Suprapubic skin (tissue), 4 donors: Measurements from ENCODE around the gene FZD1. TPM values are rescaled to one million over a fixed set of nuclear protein-coding genes. Genes with fewer than 3 reads are reported as not detected.

Experiments
- DNase-seq, 2 donors: peaks; one replicate each; pipeline ENCODE4 v3.0.0-alpha.2; 2019; ENCODE audit warnings: low spot score in 2 of 2
- H3K27ac ChIP-seq: fragments of 200-600 bp; sonication (generic); one replicate; pipeline ENCODE4 v1.5.1; 2019
- H3K27me3 ChIP-seq: fragments of 200-600 bp; sonication (generic); one replicate; pipeline ENCODE4 v1.5.1; 2019
- H3K36me3 ChIP-seq: fragments of 200-600 bp; sonication (generic); one replicate; pipeline ENCODE4 v1.5.1; 2019
- H3K4me1 ChIP-seq: fragments of 200-600 bp; sonication (generic); one replicate; pipeline ENCODE4 v1.5.1; 2019
- H3K4me3 ChIP-seq: fragments of 200-600 bp; sonication (generic); one replicate; pipeline ENCODE4 v1.5.1; 2019; ENCODE audit warnings: mild to moderate bottlenecking
- H3K9me3 ChIP-seq: fragments of 200-600 bp; sonication (generic); one replicate; pipeline ENCODE4 v1.5.1; 2019
- CTCF ChIP-seq, 2 donors: fragments of 200-600 bp in 1 of 2; fragments of 450-650 bp in 1 of 2; sonication (generic) in 1 of 2; IDR thresholded peaks; one replicate each; pipeline ENCODE4 v1.5.1; 2016 to 2019; ENCODE audit warnings: antibody characterized with exemption in 2 of 2, mild to moderate bottlenecking in 1 of 2, moderate library complexity in 1 of 2
- EP300 ChIP-seq: sonication (generic); formaldehyde crosslinking; IDR thresholded peaks from one replicate; pipeline ENCODE4 v1.6.1; 2017; ENCODE audit warnings: antibody characterized with exemption
- POLR2A ChIP-seq, 2 donors: fragments of 450-650 bp; IDR thresholded peaks; one replicate each; pipeline ENCODE4 v1.6.1; 2017; ENCODE audit warnings: antibody characterized with exemption in 2 of 2, mild to moderate bottlenecking in 2 of 2, moderate library complexity in 2 of 2
- POLR2AphosphoS5 ChIP-seq, 3 donors: sonication (generic); formaldehyde crosslinking; IDR thresholded peaks; one replicate each; pipeline ENCODE4 v1.6.1; 2017; ENCODE audit warnings: antibody characterized with exemption in 3 of 3
- WGBS: methylation state at CpG from one replicate; pipeline ENCODE4 v1.1.5; 2018; 5-methylcytosine and 5-hydroxymethylcytosine counted together
- total RNA-seq, 4 donors: library from RNA; depleted of rRNA; stranded (reverse); fragments of >200 nt; gene quantifications; one replicate each; pipeline ENCODE4 v1.1.0, GENCODE V29; 2016

FZD1 gene
- total RNA-seq, 4 donors from 2014 or later = 23.1 to 43.4 (median 34.9) TPM

- 88% methylated on average over 3 of the region's 3 CpGs for WGBS
- H3K27ac ChIP-seq = no peak overlapping the region
- DNase-seq = no peak
These were observed 6.1 kb downstream of the FZD1 start for GRCh38 chr7:91270372-91270771.

GRCh38 chr7:91276909-91277308 lies 12.7 kb downstream of the FZD1 start:
- H3K9me3 ChIP-seq = no peaks in the 10 kb centered on the region
- DNase-seq = no peak
- no peak overlapping the region for H3K4me3 ChIP-seq
- no peaks in the 10 kb centered on the region for H3K27me3 ChIP-seq
- no peaks in the 10 kb centered on the region for H3K4me1 ChIP-seq
- H3K36me3 ChIP-seq = no peaks in the 10 kb centered on the region
- TF ChIP-seq CTCF (IDR thresholded peaks at IDR 0.05) (no peak), EP300 (no peak), POLR2AphosphoS5 (IDR thresholded peaks at IDR 0.05) (no peak), POLR2A (IDR thresholded peaks at IDR 0.05) (no peak)
- no peak overlapping the region for H3K27ac ChIP-seq

More at GRCh38 chr7:91270372-91270771, 6.1 kb downstream of the FZD1 start:
- Histone ChIP-seq H3K4me3 (no peak overlapping the region), H3K36me3 (no peaks in the 10 kb centered on the region), H3K27me3 (no peaks in the 10 kb centered on the region), H3K9me3 (no peaks in the 10 kb centered on the region), H3K4me1 (peaks cover 29% of the 10 kb centered on the region)
- no peak for TF ChIP-seq POLR2A (IDR thresholded peaks at IDR 0.05)
- TF ChIP-seq CTCF (IDR thresholded peaks at IDR 0.05) = no peak
- no peak for TF ChIP-seq POLR2AphosphoS5 (IDR thresholded peaks at IDR 0.05)
- TF ChIP-seq EP300 = no peak

GRCh38 chr7:91280185-91280584 lies 16.0 kb downstream of the FZD1 start:
- H3K4me3 ChIP-seq = no peak overlapping the region
- H3K36me3 ChIP-seq = no peaks in the 10 kb centered on the region
- no peaks in the 10 kb centered on the region for H3K4me1 ChIP-seq
- no peaks in the 10 kb centered on the region for H3K27me3 ChIP-seq
- DNase-seq = no peak
- no peak for TF ChIP-seq EP300
- TF ChIP-seq POLR2AphosphoS5 (IDR thresholded peaks at IDR 0.05) = no peak
- no peak for TF ChIP-seq CTCF (IDR thresholded peaks at IDR 0.05)
- no peaks in the 10 kb centered on the region for H3K9me3 ChIP-seq
- H3K27ac ChIP-seq = no peak overlapping the region
- 63% methylated on average over 1 of the region's 1 CpG for WGBS

GRCh38 chr7:91280604-91281003 lies 16.4 kb downstream of the FZD1 start:
- Histone ChIP-seq H3K9me3 (no peaks in the 10 kb centered on the region), H3K27me3 (no peaks in the 10 kb centered on the region), H3K4me1 (no peaks in the 10 kb centered on the region), H3K4me3 (no peak overlapping the region), H3K36me3 (no peaks in the 10 kb centered on the region), H3K27ac (no peak overlapping the region)
- DNase-seq = no peak
- 64% methylated on average over 1 of the region's 1 CpG for WGBS
- TF ChIP-seq CTCF (IDR thresholded peaks at IDR 0.05) (no peak), POLR2AphosphoS5 (IDR thresholded peaks at IDR 0.05) (no peak), EP300 (no peak), POLR2A (IDR thresholded peaks at IDR 0.05) (no peak)

- 68% methylated on average over 7 of the region's 7 CpGs for WGBS
- Histone ChIP-seq H3K4me1 (peaks cover 7% of the 10 kb centered on the region), H3K4me3 (no peak overlapping the region), H3K9me3 (no peaks in the 10 kb centered on the region), H3K27ac (no peak overlapping the region), H3K27me3 (no peaks in the 10 kb centered on the region), H3K36me3 (no peaks in the 10 kb centered on the region)
- TF ChIP-seq CTCF (IDR thresholded peaks at IDR 0.05) (no peak), POLR2A (IDR thresholded peaks at IDR 0.05) (no peak), POLR2AphosphoS5 (IDR thresholded peaks at IDR 0.05) (no peak)
- no peak for DNase-seq
These were observed 21.6 kb downstream of the FZD1 start for GRCh38 chr7:91285696-91286355.
